NCI-H510A treated with DMSO at 0.1 percent for 48 hours (cell line): ENCODE measurements around the gene PPP1R27.

Source experiments
- DNase-seq: peaks from one replicate; lab custom pipeline; 2025; lab: John Stamatoyannopoulos, UW

Gene PPP1R27

GRCh38 chr17:81860756-81861568, 26.1 kb upstream of the PPP1R27 start:
- peak; percentile 99 for DNase-seq

- no peak for DNase-seq
Measured at GRCh38 chr17:81859906-81860755, 25.3 kb upstream of the PPP1R27 start, which contains the start of gene P4HB. Gene P4HB (minus strand): TSS chr17:81860535. CDS start chr17:81860471, 64 bp downstream.

DNA sequence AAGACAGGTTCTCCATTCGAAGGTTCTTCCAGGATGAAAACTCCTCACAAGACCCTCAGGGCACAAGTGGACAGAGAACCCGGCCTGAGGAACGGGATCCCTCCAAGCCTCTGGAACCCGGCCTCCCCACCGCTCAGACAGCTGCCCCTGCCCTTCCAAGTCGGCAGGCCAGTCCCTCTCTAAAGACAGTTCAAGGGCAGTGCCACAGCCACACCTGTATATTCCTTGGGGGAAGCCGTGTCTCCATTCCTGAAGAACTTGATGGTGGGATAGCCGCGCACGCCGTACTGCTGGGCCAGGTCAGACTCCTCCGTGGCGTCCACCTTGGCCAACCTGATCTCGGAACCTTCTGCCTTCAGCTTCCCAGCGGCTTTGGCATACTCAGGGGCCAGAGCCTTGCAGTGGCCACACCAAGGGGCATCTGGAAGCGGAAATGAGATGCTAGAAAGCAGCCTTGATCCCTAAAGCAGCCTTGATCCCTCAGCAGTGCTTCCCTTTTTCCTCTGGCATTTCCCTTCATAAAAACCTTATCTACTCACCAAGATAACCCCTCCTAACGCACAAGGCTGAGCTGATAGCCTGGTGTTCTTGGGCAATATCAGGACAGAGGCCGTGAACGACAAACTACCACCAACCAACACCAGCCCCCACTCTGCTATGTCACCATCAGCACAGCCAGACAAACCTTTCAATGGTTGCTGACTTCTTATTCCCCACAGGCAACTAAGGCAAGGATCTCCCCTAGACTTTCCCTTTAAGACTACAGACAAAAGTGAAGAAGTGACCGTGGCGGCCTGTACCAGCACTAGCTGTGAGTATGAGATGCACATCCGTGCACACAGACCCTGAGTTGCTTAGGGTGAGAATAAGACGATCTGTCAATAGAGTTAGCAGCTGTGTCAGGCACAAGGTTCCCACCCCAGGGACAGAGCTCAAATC, 24.4 kb upstream of the PPP1R27 start:
- DNase-seq = no peak

DNA sequence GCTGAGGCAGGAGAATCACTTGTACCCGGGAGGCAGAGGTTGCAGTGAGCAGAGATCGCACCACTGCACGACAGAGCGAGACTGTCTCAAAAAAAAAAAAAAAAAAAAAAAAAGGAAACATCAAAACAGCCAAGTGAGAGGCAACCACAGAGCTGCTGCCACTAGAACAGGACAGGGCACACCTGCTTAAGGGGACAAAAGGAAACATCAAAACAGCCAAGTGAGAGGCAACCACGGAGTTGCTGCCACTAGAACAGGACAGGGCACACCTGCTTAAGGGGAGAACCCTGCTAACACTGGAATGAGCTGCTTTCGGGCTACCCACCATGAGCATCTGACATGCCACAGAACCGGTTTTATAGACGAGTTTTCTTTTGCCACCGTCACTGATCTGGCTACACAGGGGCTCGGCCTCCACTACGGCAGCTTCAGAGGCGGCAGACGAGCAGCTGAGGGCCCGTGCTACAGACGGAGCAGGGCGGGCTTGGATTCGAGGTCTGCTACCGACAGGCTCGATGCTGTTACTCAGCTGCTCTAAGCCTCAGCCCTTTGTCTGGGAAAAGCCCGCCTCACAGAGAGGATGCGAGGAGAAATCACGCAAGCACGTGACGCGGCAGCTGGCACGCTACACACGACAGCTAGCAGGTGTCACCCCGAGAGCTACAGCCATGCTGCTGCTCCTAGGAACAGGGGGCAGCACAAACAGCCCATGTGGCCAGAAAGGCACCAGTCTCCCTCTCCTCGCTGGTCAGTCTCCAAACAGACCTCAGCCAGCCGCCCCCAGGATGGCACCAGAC, 23.5 kb upstream of the PPP1R27 start:
- no peak for DNase-seq

DNA sequence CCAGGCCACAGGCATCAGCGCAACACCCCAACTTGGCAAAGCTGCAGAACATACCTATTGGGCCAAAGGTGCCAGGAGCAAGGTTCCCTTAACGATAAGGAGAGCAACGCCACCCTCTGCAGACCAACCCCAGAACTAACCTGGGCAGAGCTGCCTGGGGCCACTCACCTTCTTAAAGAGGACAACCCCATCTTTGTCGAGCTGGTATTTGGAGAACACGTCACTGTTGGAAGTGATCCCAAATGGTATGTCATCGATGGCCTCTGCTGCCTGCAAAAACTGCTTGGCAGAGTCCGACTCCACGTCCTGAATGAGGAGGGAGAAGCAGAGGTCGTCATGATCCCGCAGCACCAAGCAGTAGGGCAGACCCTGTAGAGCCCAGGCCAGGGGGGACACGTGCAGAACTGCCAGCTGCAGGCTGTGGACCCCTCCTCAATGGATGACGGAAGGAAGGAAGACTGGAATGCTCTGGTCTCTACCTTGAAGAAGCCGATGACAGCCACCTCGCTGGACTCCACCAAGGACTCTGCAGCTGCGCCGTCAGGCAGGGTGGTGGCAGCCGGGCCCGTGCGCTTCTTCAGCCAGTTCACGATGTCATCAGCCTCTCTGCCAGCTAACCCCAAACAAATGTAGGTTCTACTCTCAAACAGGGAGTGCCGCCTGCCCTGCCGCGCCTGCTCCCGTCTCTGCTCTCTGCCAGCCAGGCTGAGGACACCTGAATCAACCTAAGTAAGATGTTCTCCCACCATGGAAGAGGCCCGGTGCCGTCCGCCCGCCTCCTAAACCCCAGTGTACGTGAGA, 20.3 kb upstream of the PPP1R27 start:
- DNase-seq = no peak

DNA sequence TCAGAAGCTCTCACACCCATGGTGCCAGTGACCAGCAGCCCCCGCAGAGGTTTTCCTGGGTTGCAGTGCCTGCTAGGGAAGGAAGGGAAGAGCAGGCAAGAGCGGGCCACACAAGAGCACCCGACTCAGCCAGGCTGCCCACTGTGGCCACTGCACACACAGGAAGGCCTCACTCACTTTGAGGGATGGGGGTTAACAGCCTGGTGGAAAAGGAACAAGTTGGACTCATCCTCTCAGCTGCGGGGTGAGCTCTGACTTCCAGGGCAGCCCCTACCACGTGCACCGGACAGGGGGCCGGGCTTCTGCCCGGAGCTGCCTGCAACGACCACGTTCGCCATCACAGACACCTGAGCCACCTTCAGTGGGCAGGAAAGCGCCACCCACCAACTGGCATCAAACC, 17.4 kb upstream of the PPP1R27 start:
- DNase-seq = no peak

DNA sequence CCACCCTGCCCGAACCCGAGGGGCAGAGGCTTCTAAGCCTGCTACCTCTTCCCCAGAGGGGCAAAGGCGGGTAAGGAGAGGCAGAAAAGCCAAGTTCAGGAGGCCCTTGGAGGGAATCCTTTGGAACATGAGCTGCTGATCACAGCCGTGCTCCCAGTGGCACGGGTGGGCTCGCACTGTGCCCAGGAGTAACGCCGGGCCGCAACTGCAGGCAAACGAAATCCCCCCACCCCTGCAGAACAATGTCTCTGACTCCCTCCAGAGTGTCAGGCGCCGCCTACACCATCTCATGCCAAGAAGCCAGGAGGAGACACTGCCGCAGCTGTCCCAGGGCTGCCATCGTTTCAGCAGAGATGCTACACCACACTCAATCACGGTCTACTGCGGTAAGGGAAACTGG, 16.6 kb upstream of the PPP1R27 start:
- DNase-seq = no peak

GRCh38 chr17:81849457-81849856, 14.6 kb upstream of the PPP1R27 start:
- no peak for DNase-seq

- DNase-seq = no peak
Measured at GRCh38 chr17:81846743-81847689, 12.2 kb upstream of the PPP1R27 start.

DNA sequence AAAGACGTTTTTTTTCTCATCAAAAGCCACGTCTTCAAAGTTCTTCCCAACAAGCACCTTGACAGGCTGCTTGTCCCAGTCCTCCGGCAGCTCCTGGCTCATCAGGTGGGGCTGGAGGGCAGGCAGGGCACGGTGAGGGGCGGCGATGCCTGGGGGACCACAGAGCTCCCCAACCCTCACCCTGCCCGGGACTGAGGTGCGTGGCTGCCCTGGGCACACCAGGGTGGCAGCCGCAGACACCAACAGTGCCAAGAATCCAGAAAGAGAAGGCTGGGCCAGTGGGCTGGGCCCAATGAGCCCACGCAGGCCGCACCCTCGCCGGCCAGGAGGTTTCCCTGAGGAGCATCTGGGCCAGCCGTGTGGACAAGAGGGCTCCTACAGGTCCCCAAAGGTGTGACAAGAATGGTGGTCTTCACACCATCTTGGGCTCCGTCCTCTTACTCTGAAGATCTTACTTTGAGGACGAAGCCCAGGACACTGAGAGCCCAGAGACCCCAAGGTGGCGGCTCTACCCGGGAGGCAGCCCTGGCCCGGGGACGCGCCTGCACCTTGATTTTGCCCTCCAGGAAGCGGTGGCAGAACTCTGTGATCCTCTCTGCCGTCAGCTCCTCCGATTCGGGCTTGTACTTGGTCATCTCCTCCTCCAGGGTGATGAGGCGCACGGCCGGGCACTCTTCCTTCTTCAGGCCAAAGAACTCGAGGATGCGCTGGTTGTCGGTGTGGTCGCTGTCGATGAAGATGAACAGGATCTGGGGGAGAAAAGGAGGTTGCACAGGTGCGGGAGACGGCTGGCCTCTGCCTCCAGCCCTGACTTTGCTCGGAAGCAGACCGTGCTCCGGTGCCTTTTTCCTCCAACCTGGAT, 11.3 kb upstream of the PPP1R27 start:
- DNase-seq = no peak

DNA sequence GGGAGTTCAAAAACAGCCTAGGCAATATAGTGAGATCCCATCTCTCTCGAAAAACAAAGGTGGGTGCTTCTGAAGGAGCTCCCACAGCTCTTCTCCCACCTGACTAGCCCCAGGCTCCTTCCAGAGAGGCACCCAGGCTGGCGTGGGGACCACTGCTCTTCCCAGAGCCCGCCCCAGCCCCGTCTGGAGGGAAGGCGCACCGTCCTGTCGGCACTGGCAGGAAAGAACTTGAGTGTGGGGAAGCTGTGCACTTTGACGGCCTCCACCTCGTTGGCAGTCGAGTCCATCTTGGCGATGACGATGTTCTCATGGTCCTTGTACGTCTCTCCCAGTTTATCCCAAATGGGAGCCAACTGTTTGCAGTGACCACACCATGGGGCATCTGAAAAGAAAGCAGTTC, 10.5 kb upstream of the PPP1R27 start:
- DNase-seq = no peak

- no peak for DNase-seq
Measured at GRCh38 chr17:81844887-81845286, 10.0 kb upstream of the PPP1R27 start.

DNA sequence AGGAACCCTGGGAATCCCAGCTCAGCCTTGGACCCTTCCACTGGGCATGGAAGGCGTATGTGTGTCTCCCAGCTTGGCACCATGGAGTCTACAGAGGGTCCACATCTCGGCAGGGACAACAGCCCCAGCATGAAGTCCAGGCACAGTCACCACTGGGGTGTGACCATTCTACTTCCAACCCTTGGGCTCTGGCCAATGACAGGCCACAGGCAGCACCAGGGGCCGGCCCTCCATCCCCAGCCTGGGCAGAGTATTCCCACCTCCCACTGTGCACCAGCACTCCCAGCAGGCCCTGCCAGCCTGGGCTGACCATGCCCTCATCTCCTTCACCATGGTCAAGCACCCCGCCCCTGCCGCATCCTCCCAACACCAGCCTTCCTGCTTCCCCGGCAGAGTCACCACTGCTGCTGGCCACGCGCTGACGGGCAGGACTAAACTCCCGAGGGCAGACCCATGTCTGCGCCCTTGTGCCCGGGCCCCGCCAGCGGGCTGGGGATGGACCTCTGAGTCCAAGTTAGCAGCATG, 9.5 kb upstream of the PPP1R27 start:
- DNase-seq = no peak

DNA sequence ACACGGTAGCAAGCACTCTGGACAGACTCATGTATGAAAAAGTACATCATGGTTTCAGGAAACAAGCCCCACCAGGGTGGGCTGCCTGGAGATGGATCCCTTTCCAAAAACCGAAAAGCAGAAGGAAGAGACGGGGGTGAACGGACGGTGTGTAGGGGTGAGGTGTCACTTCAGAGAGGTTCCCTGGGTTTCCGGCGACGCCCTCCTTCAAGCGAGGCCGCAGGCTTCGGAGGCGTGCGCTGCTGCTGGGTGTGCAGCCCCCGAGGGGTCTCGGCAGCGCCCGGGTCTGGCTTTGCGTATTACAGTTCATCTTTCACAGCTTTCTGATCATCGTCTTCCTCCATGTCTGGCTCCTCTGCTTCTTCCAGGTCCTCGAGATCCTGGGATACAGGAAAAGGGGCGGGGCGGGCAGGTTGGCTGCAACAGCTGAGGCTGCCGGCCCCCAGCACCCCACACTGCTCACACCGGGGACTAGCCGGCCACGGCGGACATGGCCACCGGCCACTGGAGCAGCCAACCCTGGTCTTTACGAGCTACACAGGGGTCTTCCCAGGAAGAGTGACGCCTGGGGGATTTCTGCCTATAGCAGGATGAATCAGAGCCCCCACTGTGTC, 9.0 kb upstream of the PPP1R27 start:
- no peak for DNase-seq

DNA sequence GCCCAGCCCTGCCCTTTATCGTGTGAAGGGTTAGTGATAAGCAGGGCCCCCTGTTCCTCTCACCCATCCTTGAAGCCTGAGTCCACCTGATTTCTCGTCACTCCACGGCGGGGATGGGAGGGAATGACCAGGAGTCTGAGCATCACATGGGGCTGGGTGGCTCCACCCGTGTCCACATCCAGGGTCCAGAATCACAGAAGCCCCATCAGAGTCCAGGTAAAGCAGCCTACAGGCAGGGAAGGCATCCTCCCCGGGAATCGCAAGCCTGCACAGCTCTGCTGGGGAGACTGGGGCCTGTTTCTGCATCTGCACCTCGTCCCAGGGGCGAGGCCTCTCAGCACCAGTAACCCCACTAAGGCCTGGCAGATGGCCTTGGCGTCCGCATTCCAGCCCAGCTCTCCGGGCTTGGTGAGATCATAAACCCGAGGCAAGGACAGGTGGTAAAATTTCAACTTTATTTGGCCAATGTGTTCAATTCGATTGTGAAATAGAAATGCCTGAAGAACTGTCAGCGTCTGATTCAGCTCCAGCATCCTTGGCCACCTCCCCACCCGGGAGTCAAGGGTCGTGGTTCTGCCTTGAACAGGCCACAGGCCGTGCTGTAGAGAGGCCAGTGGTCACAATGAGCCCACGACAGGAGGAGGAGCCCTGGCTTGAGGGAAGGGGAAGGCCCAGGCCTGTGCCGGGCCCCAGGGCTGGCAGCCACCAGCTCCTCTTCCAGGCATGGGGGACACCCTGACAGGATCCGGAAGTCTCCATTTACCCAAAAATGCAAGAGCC, 8.1 kb upstream of the PPP1R27 start:
- DNase-seq = no peak

GRCh38 chr17:81842378-81842724, 7.5 kb upstream of the PPP1R27 start:
- DNase-seq = no peak

DNA sequence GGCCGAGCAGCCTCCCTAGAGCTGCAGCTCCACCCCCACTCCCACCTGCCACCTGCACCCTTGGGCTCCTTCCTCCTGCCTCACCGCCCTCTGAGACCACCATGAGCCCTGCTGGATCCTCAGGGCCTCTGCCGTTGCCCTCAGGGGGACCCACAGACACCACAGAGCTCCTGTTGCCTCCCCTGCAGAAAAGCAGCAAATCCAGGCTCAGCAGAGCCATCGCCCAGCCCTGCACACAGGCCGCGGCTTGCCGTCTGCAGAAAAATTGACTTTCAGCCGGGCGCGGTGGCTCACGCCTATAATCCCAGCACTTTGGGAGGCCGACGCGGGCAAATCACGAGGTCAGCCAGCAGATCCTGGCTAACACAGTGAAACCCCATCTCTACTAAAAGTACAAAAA, 7.0 kb upstream of the PPP1R27 start:
- no peak for DNase-seq
